Coronary artery (tissue), 2 donors: ENCODE data around the gene USHBP1.

Experiments used
- DNase-seq: peaks from one replicate; pipeline ENCODE4 v3.0.0-alpha.2; 2017; ENCODE audit warnings: low spot score
- H3K27ac ChIP-seq, 2 donors: fragments of 200-600 bp; sonication (generic); one replicate each; pipeline ENCODE4 v1.5.1; 2016 to 2019
- H3K4me3 ChIP-seq: fragments of 200-600 bp; sonication (generic); 2 replicates; pipeline ENCODE4 v1.5.1; 2016; ENCODE audit warnings: mild to moderate bottlenecking, moderate library complexity
- CTCF ChIP-seq: fragments of 200-600 bp; sonication (generic); IDR thresholded peaks from one replicate; pipeline ENCODE4 v1.5.1; 2019; ENCODE audit warnings: antibody characterized with exemption

Gene USHBP1

GRCh38 chr19:17264641-17264979 is at the start of gene USHBP1:
Gene USHBP1 (minus strand): TSS chr19:17264745. CDS start chr19:17264299, 446 bp downstream.
- Histone ChIP-seq H3K4me3 (peak within 1 kb of the TSS; percentile 58), H3K27ac (peak within 1 kb of the TSS in 1 of 2 donors; percentile 51)
- DNase-seq, result no peak
- TF ChIP-seq CTCF, result no peak

- TF ChIP-seq CTCF, result no peak
- DNase-seq, result no peak
- H3K4me3 ChIP-seq, result no peak overlapping the region
Measured at GRCh38 chr19:17314007-17314593, 49.6 kb upstream of the USHBP1 start.

GRCh38 chr19:17312189-17313113 is 47.9 kb upstream of the USHBP1 start:
- Histone ChIP-seq H3K4me3 (no peak overlapping the region), H3K27ac (no peak overlapping the region)
- DNase-seq, result no peak
- TF ChIP-seq CTCF, result no peak

More at GRCh38 chr19:17314007-17314593, 49.6 kb upstream of the USHBP1 start:
- H3K27ac ChIP-seq, result no peak overlapping the region

- no peak for TF ChIP-seq CTCF
- DNase-seq, result no peak
- Histone ChIP-seq H3K4me3 (no peak overlapping the region), H3K27ac (no peak overlapping the region)
Measured at GRCh38 chr19:17311455-17312188, 47.1 kb upstream of the USHBP1 start.

- H3K4me3 ChIP-seq, result peak overlapping the region; percentile 82
- no peak for TF ChIP-seq CTCF
- DNase-seq, result no peak
- peak overlapping the region; percentile 77 to 86 for H3K27ac ChIP-seq
Measured at GRCh38 chr19:17309965-17310461, 45.5 kb upstream of the USHBP1 start.

- H3K27ac ChIP-seq, result peak within 1 kb of the TSS; percentile 77 to 86
- no peak for TF ChIP-seq CTCF
- H3K4me3 ChIP-seq, result peak within 1 kb of the TSS; percentile 82
- DNase-seq, result peak; percentile 100
Measured at GRCh38 chr19:17309198-17309964, 44.8 kb upstream of the USHBP1 start, which contains the start of gene DDA1. Gene DDA1 (plus strand): TSS chr19:17309563. CDS start chr19:17309655, 92 bp downstream.
